Right lobe of liver (tissue), 6 donors: ENCODE measurements around the gene ZNF771. TPM values are rescaled to one million over a fixed set of nuclear protein-coding genes. Genes with fewer than 3 reads are reported as not detected.
A peak's percentile ranks its signal among the peaks of the same experiment; 100 is the strongest.

Experiments
- ATAC-seq, 4 donors: fragments of 200-7000 bp; cut with Tn5 transposase; one replicate each; pipeline ENCODE4 v1.9.1; 2020; ENCODE audit warnings: mild to moderate bottlenecking in 4 of 4, moderate library complexity in 4 of 4
- DNase-seq, 3 donors: peaks; one replicate each; pipeline ENCODE4 v3.0.0-alpha.2; 2020
- H3K27ac ChIP-seq, 3 donors: fragments of 200-600 bp; one replicate each; pipeline ENCODE4 v1.8.0; 2022
- H3K27me3 ChIP-seq, 2 donors: fragments of 200-600 bp; one replicate each; pipeline ENCODE4 v1.8.0; 2022
- H3K36me3 ChIP-seq, 4 donors: fragments of 200-600 bp; sonication (generic) in 1 of 4; one replicate each; pipeline versions ENCODE4 v1.5.1 to v1.8.0; 2017 to 2022; ENCODE audit warnings: control low read depth in 1 of 4
- H3K4me1 ChIP-seq, 4 donors: fragments of 200-600 bp; sonication (generic) in 1 of 4; one replicate each; pipeline versions ENCODE4 v1.5.1 to v1.8.0; 2017 to 2022; ENCODE audit warnings: control low read depth in 1 of 4
- H3K4me3 ChIP-seq, 3 donors: fragments of 200-600 bp; one replicate each; pipeline ENCODE4 v1.8.0; 2022
- H3K9me3 ChIP-seq, 4 donors: fragments of 200-600 bp; sonication (generic) in 1 of 4; one replicate each; pipeline versions ENCODE4 v1.5.1 to v1.8.0; 2017 to 2022; ENCODE audit warnings: control low read depth in 1 of 4
- POLR2A ChIP-seq: fragments of 450-650 bp; IDR thresholded peaks from one replicate; pipeline ENCODE4 v1.6.1; 2017; ENCODE audit warnings: antibody characterized with exemption, mild to moderate bottlenecking
- WGBS: methylation state at CpG from one replicate; pipeline ENCODE4 v1.1.6; 2018; ENCODE audit warnings: low coverage, low lambda C conversion rate; ENCODE audit not compliant: insufficient coverage; ENCODE audit errors: missing lambda C conversion rate; 5-methylcytosine and 5-hydroxymethylcytosine counted together
- intact Hi-C, 2 donors: fragments of 100-400 bp; cut with DNase I; formaldehyde crosslinking; loops; one replicate each; pipeline versions ENCODE4 v1.11.2 to v1.14.1; 2022
- total RNA-seq, 6 experiments: library from RNA; depleted of rRNA in 2 of 6; stranded (reverse); fragments of >200 nt in 2 of 6; fragmentation: NEBNext Ultra II Directional in 3 of 6; extraction: Animal tissue kit (Norgen Biotek cat#: 25700) in 3 of 6; gene quantifications; one replicate each; pipeline versions ENCODE4 v1.1.0 to v1.2.4, GENCODE V29; 2016 to 2023
- TF ChIP-seq, protein P1 (sequence below), 4 donors: fragments of 200-600 bp in 3 of 4; fragments of 450-650 bp in 1 of 4; IDR thresholded peaks; one replicate each; pipeline versions ENCODE4 v1.5.1 to v1.8.0; 2016 to 2022; ENCODE audit warnings: antibody characterized with exemption in 4 of 4, mild to moderate bottlenecking in 2 of 4
- donor health status: DM: no; HTN: yes; CAD: no.
- donor health status: DM: no; HTN: no; CAD: no.
- donor health status: DM: no; HTN: no; CAD: no.
- donor health status: DM: no; HTN: yes; CAD: no.
- donor health status: DM: no; HTN: yes; CAD: no.

Gene ZNF771
- total RNA-seq, 6 experiments from 2014 or later: 3.9 to 11.3 (median 9.6) TPM

GRCh38 chr16:30413112-30413806 lies 5.9 kb downstream of the ZNF771 start:
- DNase-seq: no peak
- peak overlapping the region in 2 of 3 donors; percentile 12 to 24 for H3K27ac ChIP-seq
- 59% methylated on average over 6 of the region's 6 CpGs for WGBS
- ATAC-seq: no peak
- H3K27me3 ChIP-seq: no peaks in the 10 kb centered on the region
- no peak for TF ChIP-seq POLR2A
- H3K9me3 ChIP-seq: no peaks in the 10 kb centered on the region
- intact Hi-C loops: no loop called here
- H3K36me3 ChIP-seq: peaks cover 0 to 6% (median 0%) of the 10 kb centered on the region in 4 donors
- peaks cover 0 to 24% (median 9%) of the 10 kb centered on the region in 4 donors for H3K4me1 ChIP-seq
- no peak overlapping the region for H3K4me3 ChIP-seq

DNA sequence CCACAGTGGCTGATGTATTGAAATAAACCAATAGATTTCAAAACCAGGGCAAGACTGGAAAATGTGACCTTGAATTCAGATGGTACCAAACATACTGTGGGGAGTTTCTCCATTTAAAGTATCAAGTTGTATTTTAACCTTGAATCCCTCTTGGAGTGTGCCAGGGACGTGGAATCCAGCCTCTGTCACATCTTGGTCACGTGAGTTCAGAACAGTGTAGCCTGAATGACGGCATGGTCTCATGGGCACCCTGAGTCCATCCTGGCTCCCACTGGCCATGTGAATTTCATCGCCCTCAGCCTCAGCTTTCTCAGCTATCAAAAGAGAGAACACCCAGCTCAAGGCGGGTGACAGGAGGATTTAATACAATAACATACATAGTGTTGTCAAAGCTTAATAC lies 6.8 kb downstream of the ZNF771 start:
- intact Hi-C loops: no loop called here
- DNase-seq: no peak
- no peak for ATAC-seq
- peaks cover 0 to 6% (median 0%) of the 10 kb centered on the region in 4 donors for H3K36me3 ChIP-seq
- WGBS: 61% methylated on average over 4 of the region's 5 CpGs
- no peak for TF ChIP-seq POLR2A
- TF ChIP-seq, protein P1, sequence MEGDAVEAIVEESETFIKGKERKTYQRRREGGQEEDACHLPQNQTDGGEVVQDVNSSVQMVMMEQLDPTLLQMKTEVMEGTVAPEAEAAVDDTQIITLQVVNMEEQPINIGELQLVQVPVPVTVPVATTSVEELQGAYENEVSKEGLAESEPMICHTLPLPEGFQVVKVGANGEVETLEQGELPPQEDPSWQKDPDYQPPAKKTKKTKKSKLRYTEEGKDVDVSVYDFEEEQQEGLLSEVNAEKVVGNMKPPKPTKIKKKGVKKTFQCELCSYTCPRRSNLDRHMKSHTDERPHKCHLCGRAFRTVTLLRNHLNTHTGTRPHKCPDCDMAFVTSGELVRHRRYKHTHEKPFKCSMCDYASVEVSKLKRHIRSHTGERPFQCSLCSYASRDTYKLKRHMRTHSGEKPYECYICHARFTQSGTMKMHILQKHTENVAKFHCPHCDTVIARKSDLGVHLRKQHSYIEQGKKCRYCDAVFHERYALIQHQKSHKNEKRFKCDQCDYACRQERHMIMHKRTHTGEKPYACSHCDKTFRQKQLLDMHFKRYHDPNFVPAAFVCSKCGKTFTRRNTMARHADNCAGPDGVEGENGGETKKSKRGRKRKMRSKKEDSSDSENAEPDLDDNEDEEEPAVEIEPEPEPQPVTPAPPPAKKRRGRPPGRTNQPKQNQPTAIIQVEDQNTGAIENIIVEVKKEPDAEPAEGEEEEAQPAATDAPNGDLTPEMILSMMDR (IDR thresholded peaks at IDR 0.05): no peak
- no peaks in the 10 kb centered on the region for H3K27me3 ChIP-seq
- H3K4me3 ChIP-seq: no peak overlapping the region
- peaks cover 0 to 21% (median 4%) of the 10 kb centered on the region in 4 donors for H3K4me1 ChIP-seq
- H3K9me3 ChIP-seq: no peaks in the 10 kb centered on the region
- H3K27ac ChIP-seq: peak overlapping the region in 2 of 3 donors; percentile 20 to 24

GRCh38 chr16:30416047-30416603 lies 8.7 kb downstream of the ZNF771 start:
- Histone ChIP-seq H3K9me3 (no peaks in the 10 kb centered on the region), H3K4me1 (peaks cover 0 to 13% (median 0%) of the 10 kb centered on the region in 4 donors), H3K27ac (no peak overlapping the region), H3K4me3 (no peak overlapping the region), H3K27me3 (no peaks in the 10 kb centered on the region), H3K36me3 (peaks cover 0 to 6% (median 0%) of the 10 kb centered on the region in 4 donors)
- no peak for TF ChIP-seq POLR2A
- TF ChIP-seq, protein P1 (IDR thresholded peaks at IDR 0.05): no peak
- 90% methylated on average over 4 of the region's 4 CpGs for WGBS
- ATAC-seq: no peak
- DNase-seq: no peak
- intact Hi-C loops: no loop called here

DNA sequence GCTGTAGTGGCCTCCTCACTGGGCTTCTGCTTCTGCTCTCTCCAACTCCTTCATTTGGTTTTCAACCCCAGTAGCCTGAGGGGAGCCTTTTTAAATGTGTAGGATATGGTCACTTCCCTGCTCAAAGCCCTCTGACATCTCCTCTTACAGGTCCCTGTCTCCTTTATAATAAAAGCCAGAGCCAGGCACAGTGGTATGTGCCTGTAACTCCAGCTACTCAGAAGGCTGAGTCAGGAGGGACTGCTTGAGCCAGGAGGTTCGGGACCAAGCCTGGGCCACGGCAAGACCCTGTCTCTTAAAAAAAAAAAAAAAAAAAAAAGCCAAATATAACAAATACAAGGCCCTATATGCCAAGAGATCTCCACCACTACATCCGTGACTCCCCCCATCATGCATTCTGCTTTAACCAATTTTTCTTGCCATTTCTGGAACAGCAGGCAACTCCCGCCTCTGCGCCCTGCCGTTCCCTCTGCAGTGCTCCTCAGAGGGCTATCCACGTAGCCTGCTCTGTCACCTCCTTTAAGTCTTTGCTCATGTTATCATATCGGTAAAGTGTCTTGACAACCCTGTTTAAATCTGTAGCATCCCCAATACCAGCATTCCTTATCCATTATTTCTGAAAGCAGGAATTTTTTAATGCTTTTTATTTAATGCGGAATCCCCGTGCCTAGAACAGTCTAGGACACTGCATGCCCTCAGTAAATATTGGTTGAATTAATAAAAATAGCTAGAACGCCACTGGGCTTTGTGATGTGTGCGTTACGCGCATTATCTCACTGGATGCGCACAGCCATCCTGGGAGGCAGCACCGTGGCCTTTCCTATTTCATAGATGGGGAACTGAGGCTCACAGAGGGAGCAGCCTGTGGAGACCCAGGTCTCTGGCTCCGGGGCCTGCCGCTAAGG lies 9.5 kb downstream of the ZNF771 start:
- Histone ChIP-seq H3K27me3 (no peaks in the 10 kb centered on the region), H3K27ac (peak overlapping the region; percentile 76 to 85 (median 80)), H3K36me3 (peaks cover 0 to 6% (median 0%) of the 10 kb centered on the region in 4 donors), H3K9me3 (no peaks in the 10 kb centered on the region), H3K4me3 (peak overlapping the region; percentile 55 to 68 (median 64)), H3K4me1 (peaks cover 0 to 13% (median 0%) of the 10 kb centered on the region in 4 donors)
- DNase-seq: no peak
- no peak for ATAC-seq
- intact Hi-C loops: no loop called here
- 60% methylated on average over 16 of the region's 18 CpGs for WGBS
- TF ChIP-seq, protein P1 (IDR thresholded peaks at IDR 0.05): no peak
- TF ChIP-seq POLR2A: no peak
